ENCODE measurements around the gene UNC5A. TPM values are rescaled to one million over a fixed set of nuclear protein-coding genes. Genes with fewer than 3 reads are reported as not detected.

The UNC5A gene
- total RNA-seq (under 1 TPM in 4 of 10 donors, not detected in 6; 0.06 to 0.35 (median 0.09) TPM), polyA plus RNA-seq (under 1 TPM in 1 of 2 donors, not detected in 1; 0.01 TPM)
- long read RNA-seq, donor 1, partial matches to known transcripts = 0 of 1 reads
- long read RNA-seq, donor 1, other reads (novel, unspliced or antisense) = 1 of 1 reads
- long read RNA-seq, donor 2 = 0 reads
- long read RNA-seq, donor 3 = 0 reads

- peaks cover 2 to 19% (median 16%) of the 10 kb centered on the region in 9 donors for H3K4me1 ChIP-seq
- ATAC-seq = peak in 1 of 8 donors; percentile 44
- intact Hi-C loops (cut with DNase I) = loop anchor here in 4 of 10 donors (10.0 kb wide), 2 partner anchors 145 to 155 kb away; no protein-coding TSS in a partner anchor
- no peaks in the 10 kb centered on the region for H3K36me3 ChIP-seq
- H3K4me3 ChIP-seq = peak within 1 kb of the TSS in 9 of 10 donors; percentile 26 to 49 (median 39)
- H3K27me3 ChIP-seq = peaks cover 11 to 93% (median 85%) of the 10 kb centered on the region in 7 donors
- TF ChIP-seq CTCF (IDR thresholded peaks at IDR 0.05) = no peak
- H3K27ac ChIP-seq = no peak within 1 kb of the TSS
- 1% methylated on average over 64 to 65 of the region's 65 CpGs for WGBS, 2 donors
- DNase-seq = peak; percentile 20 to 27
- no peaks in the 10 kb centered on the region for H3K9me3 ChIP-seq
Measured at GRCh38 chr5:176810081-176810597, at the start of gene UNC5A. Gene UNC5A (plus strand): TSS chr5:176810559. CDS start chr5:176810751, 192 bp downstream.

DNA sequence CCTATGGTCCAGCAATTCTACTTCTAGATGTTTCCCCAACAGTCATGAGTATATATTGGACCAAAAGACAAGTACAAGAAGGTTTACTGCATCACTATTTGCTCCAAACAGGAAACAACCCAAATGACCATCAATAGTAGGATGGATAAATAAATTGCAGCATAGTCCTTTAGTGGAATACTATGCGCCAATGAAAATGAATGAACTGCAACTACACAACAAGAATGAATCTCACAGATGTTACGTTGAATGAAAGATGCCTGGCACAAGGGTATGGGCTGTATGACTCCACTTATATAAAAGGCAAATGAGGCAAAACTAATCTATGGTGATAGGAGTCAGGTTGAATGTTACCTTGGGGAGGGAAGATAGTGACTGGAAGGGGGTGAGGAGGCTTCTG, 48.6 kb upstream of the UNC5A start:
- WGBS, 2 donors = 85 to 86% methylated on average over 2 of the region's 2 CpGs
- Histone ChIP-seq H3K27me3 (peaks cover 0 to 20% (median 8%) of the 10 kb centered on the region in 7 donors), H3K4me1 (no peaks in the 10 kb centered on the region), H3K4me3 (no peak overlapping the region), H3K9me3 (peaks cover 0 to 35% (median 4%) of the 10 kb centered on the region in 11 donors), H3K36me3 (no peaks in the 10 kb centered on the region), H3K27ac (no peak overlapping the region)
- DNase-seq = no peak
- intact Hi-C loops (cut with DNase I) = no loop called here
- TF ChIP-seq CTCF (IDR thresholded peaks at IDR 0.05) = no peak
- no peak for ATAC-seq

DNA sequence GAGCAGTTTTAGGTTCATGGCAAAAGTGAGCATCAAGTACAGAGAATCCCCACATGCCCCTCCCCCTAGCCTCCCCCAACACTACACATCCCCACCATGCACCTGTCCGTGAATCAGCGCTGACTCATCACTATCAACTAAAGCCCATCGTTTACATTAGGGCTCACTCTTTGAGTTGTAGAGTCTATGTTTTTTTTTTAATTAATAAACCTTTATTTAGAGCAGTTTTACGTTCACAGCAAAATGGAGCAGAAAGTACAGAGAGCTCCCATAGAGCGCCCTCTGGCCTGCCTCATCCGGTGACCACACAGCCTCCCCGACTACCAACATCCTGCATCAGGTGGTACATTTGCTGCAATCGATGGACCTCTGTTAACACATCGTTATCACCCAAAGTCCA, 47.9 kb upstream of the UNC5A start:
- 54% methylated on average over 9 of the region's 9 CpGs for WGBS, 2 donors
- H3K27ac ChIP-seq = no peak overlapping the region
- no peaks in the 10 kb centered on the region for H3K4me1 ChIP-seq
- intact Hi-C loops (cut with DNase I) = no loop called here
- no peaks in the 10 kb centered on the region for H3K36me3 ChIP-seq
- H3K4me3 ChIP-seq = no peak overlapping the region
- DNase-seq (no peak), ATAC-seq (no peak)
- H3K27me3 ChIP-seq = peaks cover 0 to 25% (median 8%) of the 10 kb centered on the region in 7 donors
- TF ChIP-seq CTCF (IDR thresholded peaks at IDR 0.05) = no peak
- H3K9me3 ChIP-seq = peaks cover 0 to 35% (median 4%) of the 10 kb centered on the region in 11 donors

DNA sequence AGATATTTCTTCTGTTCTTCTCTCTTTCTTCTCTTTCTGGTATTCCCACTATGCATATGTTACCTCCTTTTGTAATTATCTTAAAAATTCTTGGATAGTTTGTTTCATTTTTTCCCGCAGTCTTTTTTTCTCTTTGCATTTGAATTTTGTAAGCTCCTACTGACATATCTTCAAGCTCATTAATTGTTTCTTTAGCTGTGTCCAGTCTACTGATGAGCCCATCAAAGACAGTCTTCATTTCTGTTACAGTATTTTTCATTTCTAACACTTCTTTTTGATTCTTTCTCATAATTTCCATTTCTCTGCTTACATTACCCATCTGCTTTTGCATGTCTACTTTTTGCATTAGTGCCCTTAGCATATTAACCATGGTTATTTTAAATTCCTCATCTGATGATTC, 44.7 kb upstream of the UNC5A start:
- no peak for ATAC-seq
- no peak for DNase-seq
- intact Hi-C loops (cut with DNase I) = no loop called here
- TF ChIP-seq CTCF (IDR thresholded peaks at IDR 0.05) = no peak
- H3K4me1 ChIP-seq = no peaks in the 10 kb centered on the region
- peaks cover 0 to 32% (median 4%) of the 10 kb centered on the region in 11 donors for H3K9me3 ChIP-seq
- no peak overlapping the region for H3K27ac ChIP-seq
- WGBS, 2 donors = 95 to 97% methylated on average over 1 of the region's 1 CpG
- H3K4me3 ChIP-seq = no peak overlapping the region
- peaks cover 0 to 46% (median 22%) of the 10 kb centered on the region in 7 donors for H3K27me3 ChIP-seq
- no peaks in the 10 kb centered on the region for H3K36me3 ChIP-seq
